ENCODE data around the gene C13orf46. TPM values are rescaled to one million over a fixed set of nuclear protein-coding genes. Genes with fewer than 3 reads are reported as not detected.

C13orf46 gene
- total and polyA plus RNA-seq, 10 of the 15 experiments (the other 5 are each of a cell fraction or from before 2014, with no cell fraction given), result 0.01 to 0.18 (median 0.09) TPM; not detected in 6

DNA sequence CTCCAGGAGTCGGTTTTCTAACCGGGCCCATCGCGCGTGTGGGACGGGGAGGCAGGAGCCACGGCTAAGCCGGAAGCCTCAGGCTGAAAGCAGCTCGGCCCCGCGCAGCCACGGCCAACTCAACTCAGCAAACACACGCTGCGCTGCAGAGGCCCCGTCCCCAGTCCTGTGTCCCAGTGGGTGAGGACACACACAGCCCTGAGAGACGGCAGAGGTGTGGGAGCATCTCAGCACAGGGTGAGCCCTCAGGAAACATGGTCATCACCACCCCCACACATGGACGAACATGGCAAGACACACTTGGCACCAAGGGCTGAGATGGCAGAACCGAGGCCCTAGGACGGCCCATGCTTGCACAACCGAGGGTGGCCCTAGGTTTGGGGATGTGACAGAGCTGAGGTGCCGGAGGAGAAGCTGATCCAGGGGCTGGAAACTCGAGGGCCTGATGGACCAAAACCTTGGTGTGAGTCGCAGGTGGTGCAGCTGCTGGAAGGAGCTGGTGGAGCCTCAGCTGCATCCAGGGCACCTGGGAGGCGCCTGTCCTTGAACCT, 29.0 kb upstream of the C13orf46 start (continued):
- TF ChIP-seq, protein P1, sequence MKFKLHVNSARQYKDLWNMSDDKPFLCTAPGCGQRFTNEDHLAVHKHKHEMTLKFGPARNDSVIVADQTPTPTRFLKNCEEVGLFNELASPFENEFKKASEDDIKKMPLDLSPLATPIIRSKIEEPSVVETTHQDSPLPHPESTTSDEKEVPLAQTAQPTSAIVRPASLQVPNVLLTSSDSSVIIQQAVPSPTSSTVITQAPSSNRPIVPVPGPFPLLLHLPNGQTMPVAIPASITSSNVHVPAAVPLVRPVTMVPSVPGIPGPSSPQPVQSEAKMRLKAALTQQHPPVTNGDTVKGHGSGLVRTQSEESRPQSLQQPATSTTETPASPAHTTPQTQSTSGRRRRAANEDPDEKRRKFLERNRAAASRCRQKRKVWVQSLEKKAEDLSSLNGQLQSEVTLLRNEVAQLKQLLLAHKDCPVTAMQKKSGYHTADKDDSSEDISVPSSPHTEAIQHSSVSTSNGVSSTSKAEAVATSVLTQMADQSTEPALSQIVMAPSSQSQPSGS (IDR thresholded peaks at IDR 0.05; ENCODE audit: low read length), result no peak
- no peak for TF ChIP-seq JUNB (IDR thresholded peaks at IDR 0.05)
- TF ChIP-seq REST (IDR thresholded peaks at IDR 0.05; ENCODE audit: low read depth, low read length), result no peak
- TF ChIP-seq STAT1 (conservative IDR thresholded peaks at IDR 0.05), result no peak
- TF ChIP-seq NKRF (conservative IDR thresholded peaks at IDR 0.05), result no peak
- no peak for TF ChIP-seq ZZZ3 (IDR thresholded peaks at IDR 0.05; ENCODE audit: control insufficient read depth, insufficient read length, low read depth)
- TF ChIP-seq ZNF622 (IDR thresholded peaks at IDR 0.05), result no peak
- no peak for TF ChIP-seq FOXK2 (IDR thresholded peaks at IDR 0.05)
